ENCODE measurements around the gene POLR2H. TPM values are rescaled to one million over a fixed set of nuclear protein-coding genes. Genes with fewer than 3 reads are reported as not detected.
A peak's percentile ranks its signal among the peaks of the same experiment; 100 is the strongest.

Gene POLR2H
- total RNA-seq, 1 donor, result 70.1 TPM

- no peak overlapping the region for H3K4me3 ChIP-seq (ENCODE audit: low read depth, low read length)
- no peak for DNase-seq (ENCODE audit: low read depth)
- TF ChIP-seq CTCF (IDR thresholded peaks at IDR 0.05; ENCODE audit: insufficient read depth, low read length), result no peak
Measured at GRCh38 chr3:184325715-184326369, 35.7 kb upstream of the POLR2H start.

GRCh38 chr3:184327171-184327570 lies 34.3 kb upstream of the POLR2H start:
- DNase-seq (ENCODE audit: low read depth), result no peak
- TF ChIP-seq CTCF (IDR thresholded peaks at IDR 0.05; ENCODE audit: insufficient read depth, low read length), result no peak
- no peak overlapping the region for H3K4me3 ChIP-seq (ENCODE audit: low read depth, low read length)

- no peak overlapping the region for H3K4me3 ChIP-seq (ENCODE audit: low read depth, low read length)
- no peak for TF ChIP-seq CTCF (IDR thresholded peaks at IDR 0.05; ENCODE audit: insufficient read depth, low read length)
- DNase-seq (ENCODE audit: low read depth), result no peak
Measured at GRCh38 chr3:184328516-184328915, 33.0 kb upstream of the POLR2H start.

- H3K4me3 ChIP-seq (ENCODE audit: low read depth, low read length), result no peak overlapping the region
- DNase-seq (ENCODE audit: low read depth), result peak; percentile 85
Measured at GRCh38 chr3:184332370-184333090, 29.0 kb upstream of the POLR2H start.

GRCh38 chr3:184333190-184333589 lies 28.3 kb upstream of the POLR2H start:
- no peak for DNase-seq (ENCODE audit: low read depth)
- H3K4me3 ChIP-seq (ENCODE audit: low read depth, low read length), result no peak overlapping the region
- TF ChIP-seq CTCF (IDR thresholded peaks at IDR 0.05; ENCODE audit: insufficient read depth, low read length), result no peak

More at GRCh38 chr3:184332370-184333090, 29.0 kb upstream of the POLR2H start:
- TF ChIP-seq CTCF (IDR thresholded peaks at IDR 0.05; ENCODE audit: insufficient read depth, low read length), result peak; percentile 2

- no peak for DNase-seq (ENCODE audit: low read depth)
- TF ChIP-seq CTCF (IDR thresholded peaks at IDR 0.05; ENCODE audit: insufficient read depth, low read length), result no peak
- no peak overlapping the region for H3K4me3 ChIP-seq (ENCODE audit: low read depth, low read length)
Measured at GRCh38 chr3:184333700-184334099, 27.8 kb upstream of the POLR2H start.

All from fibroblast of the aortic adventitia (primary cell).